ENCODE measurements around the gene FRMD1. TPM values are rescaled to one million over a fixed set of nuclear protein-coding genes. Genes with fewer than 3 reads are reported as not detected.

The FRMD1 gene
- polyA plus RNA-seq, 3 donors: not detected

GRCh38 chr6:168015009-168015408 is 64.0 kb downstream of the FRMD1 start:
- no peak overlapping the region for H3K27ac ChIP-seq (ENCODE audit: low read depth in 1 of 2, low read length in 2 of 2)
- no CpG with 5 or more reads among the region's 4 CpGs for WGBS (ENCODE audit: insufficient coverage)
- intact Hi-C loops (cut with micrococcal nuclease): no loop called here
- no peaks in the 10 kb centered on the region for H3K79me2 ChIP-seq (ENCODE audit: insufficient read depth, low read length)
- H3K4me1 ChIP-seq (ENCODE audit: control insufficient read depth in 1 of 2, insufficient read depth in 2 of 2, low read length in 2 of 2): no peaks in the 10 kb centered on the region
- no peaks in the 10 kb centered on the region for H3K36me3 ChIP-seq (replicated peaks in 1 of 2; ENCODE audit: control insufficient read depth in 1 of 2, insufficient read depth in 2 of 2, low read length in 2 of 2)
- Mint-ChIP-seq H3K27ac (no peak overlapping the region), H3K4me1 (no peaks in the 10 kb centered on the region), H3K9me3 (peaks cover 16 to 45% (median 42%) of the 10 kb centered on the region in 7 donors), H3K27me3 (ENCODE audit: low read depth in 3 of 3) (peaks cover 0 to 3% (median 0%) of the 10 kb centered on the region in 3 donors), H3K36me3 (no peaks in the 10 kb centered on the region), H3K4me3 (no peak overlapping the region)
- peaks cover 32 to 44% of the 10 kb centered on the region in 2 donors for H3K9me3 ChIP-seq (replicated peaks in 1 of 2; ENCODE audit: control insufficient read depth in 1 of 2, insufficient read depth in 1 of 2, low read length in 2 of 2)
- no peaks in the 10 kb centered on the region for H4K20me1 ChIP-seq (ENCODE audit: insufficient read depth, low read length)
- no peaks in the 10 kb centered on the region for H3K27me3 ChIP-seq (ENCODE audit: control insufficient read depth in 2 of 2, insufficient read depth in 2 of 2, low read length in 2 of 2)
- no peak for TF ChIP-seq CTCF (IDR thresholded peaks at IDR 0.05)
- H3K4me2 ChIP-seq (replicated peaks; ENCODE audit: extremely low read depth, low read length, poor library complexity, severe bottlenecking): no peak overlapping the region
- H3K9ac ChIP-seq (ENCODE audit: insufficient read depth, low read length, poor library complexity, severe bottlenecking): no peak overlapping the region
- DNase-seq: no peak
- H3K4me3 ChIP-seq (replicated peaks in 1 of 3; ENCODE audit: low read depth in 2 of 3, low read length in 3 of 3): no peak overlapping the region
- H2AFZ ChIP-seq (ENCODE audit: insufficient read depth, low read depth, low read length, poor library complexity, severe bottlenecking): no peak overlapping the region

- H3K27ac Mint-ChIP-seq: no peak overlapping the region
- H3K4me1 Mint-ChIP-seq: no peaks in the 10 kb centered on the region
- no peaks in the 10 kb centered on the region for H3K36me3 Mint-ChIP-seq
- Histone ChIP-seq H3K4me1 (ENCODE audit: control insufficient read depth in 1 of 2, insufficient read depth in 2 of 2, low read length in 2 of 2) (no peaks in the 10 kb centered on the region), H3K27me3 (ENCODE audit: control insufficient read depth in 2 of 2, insufficient read depth in 2 of 2, low read length in 2 of 2) (no peaks in the 10 kb centered on the region), H3K9me3 (replicated peaks in 1 of 2; ENCODE audit: control insufficient read depth in 1 of 2, insufficient read depth in 1 of 2, low read length in 2 of 2) (peaks cover 32 to 44% of the 10 kb centered on the region in 2 donors), H2AFZ (ENCODE audit: insufficient read depth, low read depth, low read length, poor library complexity, severe bottlenecking) (no peak overlapping the region), H3K4me3 (replicated peaks in 1 of 3; ENCODE audit: low read depth in 2 of 3, low read length in 3 of 3) (no peak overlapping the region), H4K20me1 (ENCODE audit: insufficient read depth, low read length) (no peaks in the 10 kb centered on the region), H3K9ac (ENCODE audit: insufficient read depth, low read length, poor library complexity, severe bottlenecking) (no peak overlapping the region), H3K27ac (ENCODE audit: low read depth in 1 of 2, low read length in 2 of 2) (no peak overlapping the region), H3K4me2 (replicated peaks; ENCODE audit: extremely low read depth, low read length, poor library complexity, severe bottlenecking) (no peak overlapping the region), H3K79me2 (ENCODE audit: insufficient read depth, low read length) (no peaks in the 10 kb centered on the region), H3K36me3 (replicated peaks in 1 of 2; ENCODE audit: control insufficient read depth in 1 of 2, insufficient read depth in 2 of 2, low read length in 2 of 2) (no peaks in the 10 kb centered on the region)
- no peak for TF ChIP-seq CTCF (IDR thresholded peaks at IDR 0.05)
- peaks cover 19 to 45% (median 42%) of the 10 kb centered on the region in 7 donors for H3K9me3 Mint-ChIP-seq
- H3K27me3 Mint-ChIP-seq (ENCODE audit: low read depth in 3 of 3): peaks cover 0 to 6% (median 0%) of the 10 kb centered on the region in 3 donors
- intact Hi-C loops (cut with micrococcal nuclease): no loop called here
- no peak for DNase-seq
- WGBS (ENCODE audit: insufficient coverage): no CpG with 5 or more reads among the region's 6 CpGs
- no peak overlapping the region for H3K4me3 Mint-ChIP-seq
These were observed 64.6 kb downstream of the FRMD1 start for GRCh38 chr6:168014428-168014827.

Measured in CD14-positive monocyte (primary cell).